Nephron (organoid): ENCODE results near the gene RINL.
A peak's percentile ranks its signal among the peaks of the same experiment; 100 is the strongest.
"Not testable (repeated sequence)": the region's sequence is repeated elsewhere in the genome, so short reads cannot be mapped to it uniquely, and the experiment has no call there.

Experiments
- H3K27ac Mint-ChIP-seq, 3 experiments: 2 replicates each; pipeline ENCODE4 v1.8.0; 2020; ENCODE audit warnings: mixed read lengths in 3 of 3, mild to moderate bottlenecking in 2 of 3, moderate library complexity in 1 of 3
- H3K27me3 Mint-ChIP-seq: 2 replicates; pipeline ENCODE4 v1.8.0; 2021; ENCODE audit warnings: low read depth, mild to moderate bottlenecking, moderate library complexity, mixed read lengths
- H3K36me3 Mint-ChIP-seq: 2 replicates; pipeline ENCODE4 v1.8.0; 2020; ENCODE audit warnings: low read depth, mixed read lengths
- H3K4me1 Mint-ChIP-seq: 2 replicates; pipeline ENCODE4 v1.8.0; 2020; ENCODE audit warnings: mixed read lengths
- H3K4me3 Mint-ChIP-seq, 3 experiments: 2 replicates each; pipeline ENCODE4 v1.8.0; 2020; ENCODE audit warnings: mild to moderate bottlenecking in 3 of 3, mixed read lengths in 3 of 3, moderate library complexity in 2 of 3
- H3K9me3 Mint-ChIP-seq: 2 replicates; pipeline ENCODE4 v1.8.0; 2020; ENCODE audit warnings: mixed read lengths
- CTCF ChIP-seq, 3 experiments: fragments of 200-600 bp; sonication (generic); IDR thresholded peaks; one replicate each; pipeline ENCODE4 v1.5.0; 2021; ENCODE audit warnings: antibody characterized with exemption in 3 of 3; ENCODE audit not compliant: unreplicated experiment in 3 of 3

Gene RINL

GRCh38 chr19:38834104-38834490 is 44.0 kb downstream of the RINL start:
- peak overlapping the region; percentile 79 to 100 (median 90) for H3K27ac Mint-ChIP-seq
- H3K36me3 Mint-ChIP-seq = peaks cover 51% of the 10 kb centered on the region
- TF ChIP-seq CTCF (IDR thresholded peaks at IDR 0.05; ENCODE audit: unreplicated experiment in 3 of 3) = no peak
- H3K4me1 Mint-ChIP-seq = peaks cover 16% of the 10 kb centered on the region
- H3K9me3 Mint-ChIP-seq = no peaks in the 10 kb centered on the region
- no peaks in the 10 kb centered on the region for H3K27me3 Mint-ChIP-seq
- H3K4me3 Mint-ChIP-seq = no peak overlapping the region

- Mint-ChIP-seq H3K4me1 (peaks cover 16% of the 10 kb centered on the region), H3K27ac (peak overlapping the region; percentile 80 to 100 (median 99)), H3K4me3 (peak overlapping the region in 1 of 3 experiments; percentile 19), H3K9me3 (no peaks in the 10 kb centered on the region), H3K27me3 (no peaks in the 10 kb centered on the region), H3K36me3 (peaks cover 46% of the 10 kb centered on the region)
- no peak for TF ChIP-seq CTCF (IDR thresholded peaks at IDR 0.05; ENCODE audit: unreplicated experiment in 3 of 3)
Measured at GRCh38 chr19:38833092-38833425, 45.0 kb downstream of the RINL start.

GRCh38 chr19:38831142-38831605 is 46.9 kb downstream of the RINL start:
- Mint-ChIP-seq H3K9me3 (no peaks in the 10 kb centered on the region), H3K36me3 (peaks cover 44% of the 10 kb centered on the region), H3K27ac (peak overlapping the region; percentile 99 to 100 (median 100)), H3K4me3 (peak overlapping the region; percentile 88 to 92 (median 89)), H3K27me3 (no peaks in the 10 kb centered on the region), H3K4me1 (peaks cover 21% of the 10 kb centered on the region)
- TF ChIP-seq CTCF (IDR thresholded peaks at IDR 0.05; ENCODE audit: unreplicated experiment in 3 of 3) = no peak

GRCh38 chr19:38830039-38830733 is 47.9 kb downstream of the RINL start:
- H3K4me1 Mint-ChIP-seq = peaks cover 24% of the 10 kb centered on the region
- no peaks in the 10 kb centered on the region for H3K27me3 Mint-ChIP-seq
- peak overlapping the region; percentile 88 to 92 (median 89) for H3K4me3 Mint-ChIP-seq
- H3K9me3 Mint-ChIP-seq = no peaks in the 10 kb centered on the region
- TF ChIP-seq CTCF (IDR thresholded peaks at IDR 0.05; ENCODE audit: unreplicated experiment in 3 of 3) = no peak
- peaks cover 43% of the 10 kb centered on the region for H3K36me3 Mint-ChIP-seq
- H3K27ac Mint-ChIP-seq = peak overlapping the region; percentile 99 to 100 (median 100)

- not testable (repeated sequence) for H3K27me3 Mint-ChIP-seq, H3K27ac Mint-ChIP-seq, H3K9me3 Mint-ChIP-seq
- Mint-ChIP-seq H3K4me1 (peaks cover 33% of the 10 kb centered on the region), H3K4me3 (peak overlapping the region in 2 of 3 experiments; percentile 88 to 92), H3K36me3 (peaks cover 48% of the 10 kb centered on the region)
Measured at GRCh38 chr19:38829203-38829602, 48.9 kb downstream of the RINL start.

- peaks cover 3% of the 10 kb centered on the region for H3K9me3 Mint-ChIP-seq
- TF ChIP-seq CTCF (IDR thresholded peaks at IDR 0.05; ENCODE audit: unreplicated experiment in 3 of 3) = no peak
- peaks cover 66% of the 10 kb centered on the region for H3K36me3 Mint-ChIP-seq
- H3K4me3 Mint-ChIP-seq = peak overlapping the region; percentile 66 to 74 (median 68)
- peak overlapping the region; percentile 71 to 92 (median 72) for H3K27ac Mint-ChIP-seq
- H3K27me3 Mint-ChIP-seq = no peaks in the 10 kb centered on the region
- peaks cover 41% of the 10 kb centered on the region for H3K4me1 Mint-ChIP-seq
Measured at GRCh38 chr19:38826856-38827551, 51.1 kb downstream of the RINL start.

GRCh38 chr19:38825936-38826335 is 52.1 kb downstream of the RINL start:
- Mint-ChIP-seq H3K4me1 (peaks cover 31% of the 10 kb centered on the region), H3K36me3 (peaks cover 68% of the 10 kb centered on the region)
- H3K9me3 Mint-ChIP-seq, H3K27me3 Mint-ChIP-seq, H3K4me3 Mint-ChIP-seq, H3K27ac Mint-ChIP-seq: not testable (repeated sequence)

- H3K36me3 Mint-ChIP-seq = peaks cover 76% of the 10 kb centered on the region
- not testable (repeated sequence) for H3K27me3 Mint-ChIP-seq, H3K9me3 Mint-ChIP-seq
Measured at GRCh38 chr19:38821230-38821825, 56.7 kb downstream of the RINL start.

More at GRCh38 chr19:38821230-38821825, 56.7 kb downstream of the RINL start:
- H3K27ac Mint-ChIP-seq, H3K4me3 Mint-ChIP-seq: not testable (repeated sequence)
- H3K4me1 Mint-ChIP-seq = peaks cover 41% of the 10 kb centered on the region
